Measurements from ENCODE around the gene C13orf42. TPM values are rescaled to one million over a fixed set of nuclear protein-coding genes. Genes with fewer than 3 reads are reported as not detected.
"Not testable (repeated sequence)": the region's sequence is repeated elsewhere in the genome, so short reads cannot be mapped to it uniquely, and the experiment has no call there.

C13orf42 gene
- total RNA-seq, 1 experiment from 2014 or later = not detected

GRCh38 chr13:51134763-51135365 is 23.8 kb upstream of the C13orf42 start:
- DNase-seq = no peak
- Histone ChIP-seq H3K36me3 (ENCODE audit: insufficient read depth, low read length) (no peaks in the 10 kb centered on the region), H3K4me2 (ENCODE audit: low read depth, low read length, poor library complexity, severe bottlenecking) (no peak overlapping the region), H3K4me3 (ENCODE audit: low read length) (no peak overlapping the region), H3K27me3 (ENCODE audit: low read length) (no peaks in the 10 kb centered on the region), H4K20me1 (ENCODE audit: insufficient read depth, low read depth, low read length) (no peaks in the 10 kb centered on the region), H3K9me2 (replicated peaks; ENCODE audit: insufficient read depth, low read length) (no peaks in the 10 kb centered on the region), H3K27ac (ENCODE audit: low read length) (no peak overlapping the region), H3K9ac (ENCODE audit: low read length) (no peak overlapping the region), H3K4me1 (ENCODE audit: low read length) (no peaks in the 10 kb centered on the region), H3K9me3 (ENCODE audit: low read length) (no peaks in the 10 kb centered on the region; the same call in 1 of the 2 replicates), H2AFZ (ENCODE audit: low read length) (no peak overlapping the region), H3K79me2 (ENCODE audit: low read length) (no peaks in the 10 kb centered on the region)

- Histone ChIP-seq H2AFZ (ENCODE audit: low read length) (no peak overlapping the region), H3K4me1 (ENCODE audit: low read length) (peaks cover 5% of the 10 kb centered on the region), H3K9me2 (replicated peaks; ENCODE audit: insufficient read depth, low read length) (no peaks in the 10 kb centered on the region), H3K9me3 (ENCODE audit: low read length) (no peaks in the 10 kb centered on the region; the same call in 1 of the 2 replicates), H3K79me2 (ENCODE audit: low read length) (no peaks in the 10 kb centered on the region), H3K4me3 (ENCODE audit: low read length) (no peak overlapping the region), H3K27ac (ENCODE audit: low read length) (no peak overlapping the region), H3K27me3 (ENCODE audit: low read length) (no peaks in the 10 kb centered on the region), H3K36me3 (ENCODE audit: insufficient read depth, low read length) (no peaks in the 10 kb centered on the region), H4K20me1 (ENCODE audit: insufficient read depth, low read depth, low read length) (no peaks in the 10 kb centered on the region), H3K9ac (ENCODE audit: low read length) (no peak overlapping the region), H3K4me2 (ENCODE audit: low read depth, low read length, poor library complexity, severe bottlenecking) (no peak overlapping the region)
- DNase-seq = no peak
These were observed 19.3 kb upstream of the C13orf42 start for GRCh38 chr13:51130348-51130747.

GRCh38 chr13:51125495-51126226 is 14.6 kb upstream of the C13orf42 start:
- Histone ChIP-seq H3K4me2 (ENCODE audit: low read depth, low read length, poor library complexity, severe bottlenecking) (no peak overlapping the region), H3K27ac (ENCODE audit: low read length) (no peak overlapping the region), H3K4me3 (ENCODE audit: low read length) (no peak overlapping the region), H3K9ac (ENCODE audit: low read length) (no peak overlapping the region), H3K79me2 (ENCODE audit: low read length) (no peaks in the 10 kb centered on the region), H3K9me2 (replicated peaks; ENCODE audit: insufficient read depth, low read length) (no peaks in the 10 kb centered on the region), H3K9me3 (ENCODE audit: low read length) (no peaks in the 10 kb centered on the region; the same call in 1 of the 2 replicates), H3K4me1 (ENCODE audit: low read length) (peaks cover 5% of the 10 kb centered on the region), H4K20me1 (ENCODE audit: insufficient read depth, low read depth, low read length) (no peaks in the 10 kb centered on the region), H3K27me3 (ENCODE audit: low read length) (no peaks in the 10 kb centered on the region), H3K36me3 (ENCODE audit: insufficient read depth, low read length) (no peaks in the 10 kb centered on the region), H2AFZ (ENCODE audit: low read length) (no peak overlapping the region)
- peak; percentile 83 for DNase-seq

GRCh38 chr13:51122868-51123566 is 11.9 kb upstream of the C13orf42 start:
- H3K36me3 ChIP-seq (ENCODE audit: insufficient read depth, low read length) = no peaks in the 10 kb centered on the region
- H2AFZ ChIP-seq (ENCODE audit: low read length) = no peak overlapping the region
- no peaks in the 10 kb centered on the region for H3K27me3 ChIP-seq (ENCODE audit: low read length)
- no peak overlapping the region for H3K27ac ChIP-seq (ENCODE audit: low read length)
- H3K4me3 ChIP-seq (ENCODE audit: low read length) = no peak overlapping the region
- no peaks in the 10 kb centered on the region for H3K9me2 ChIP-seq (replicated peaks; ENCODE audit: insufficient read depth, low read length)
- H3K9ac ChIP-seq (ENCODE audit: low read length) = no peak overlapping the region
- H3K4me2 ChIP-seq (ENCODE audit: low read depth, low read length, poor library complexity, severe bottlenecking) = no peak overlapping the region
- peaks cover 5% of the 10 kb centered on the region for H3K4me1 ChIP-seq (ENCODE audit: low read length)
- H3K9me3 ChIP-seq (ENCODE audit: low read length) = no peaks in the 10 kb centered on the region
- no peak for DNase-seq
- H4K20me1 ChIP-seq (ENCODE audit: insufficient read depth, low read depth, low read length) = no peaks in the 10 kb centered on the region
- no peaks in the 10 kb centered on the region for H3K79me2 ChIP-seq (ENCODE audit: low read length)

- not testable (repeated sequence) for H3K4me2 ChIP-seq (ENCODE audit: low read depth, low read length, poor library complexity, severe bottlenecking); H3K9me2 ChIP-seq (replicated peaks; ENCODE audit: insufficient read depth, low read length); H2AFZ ChIP-seq (ENCODE audit: low read length); H3K79me2 ChIP-seq (ENCODE audit: low read length); H3K9ac ChIP-seq (ENCODE audit: low read length); H4K20me1 ChIP-seq (ENCODE audit: insufficient read depth, low read depth, low read length); H3K36me3 ChIP-seq (ENCODE audit: insufficient read depth, low read length); H3K27me3 ChIP-seq (ENCODE audit: low read length); H3K27ac ChIP-seq (ENCODE audit: low read length); H3K4me3 ChIP-seq (ENCODE audit: low read length); H3K9me3 ChIP-seq (ENCODE audit: low read length); H3K4me1 ChIP-seq (ENCODE audit: low read length)
- peak; percentile 82 for DNase-seq
These were observed 9.8 kb upstream of the C13orf42 start for GRCh38 chr13:51120873-51121272.

- Histone ChIP-seq H3K9me3 (ENCODE audit: low read length) (no peaks in the 10 kb centered on the region), H3K4me1 (ENCODE audit: low read length) (no peaks in the 10 kb centered on the region), H3K9ac (ENCODE audit: low read length) (no peak overlapping the region), H3K4me3 (ENCODE audit: low read length) (no peak overlapping the region), H3K27ac (ENCODE audit: low read length) (no peak overlapping the region), H3K36me3 (ENCODE audit: insufficient read depth, low read length) (no peaks in the 10 kb centered on the region), H3K4me2 (ENCODE audit: low read depth, low read length, poor library complexity, severe bottlenecking) (no peak overlapping the region), H3K27me3 (ENCODE audit: low read length) (no peaks in the 10 kb centered on the region), H3K9me2 (replicated peaks; ENCODE audit: insufficient read depth, low read length) (no peaks in the 10 kb centered on the region), H3K79me2 (ENCODE audit: low read length) (no peaks in the 10 kb centered on the region), H4K20me1 (ENCODE audit: insufficient read depth, low read depth, low read length) (no peaks in the 10 kb centered on the region), H2AFZ (ENCODE audit: low read length) (no peak overlapping the region)
- no peak for DNase-seq
These were observed 7.8 kb upstream of the C13orf42 start for GRCh38 chr13:51118809-51119431.

GRCh38 chr13:51113969-51114368 is 2.9 kb upstream of the C13orf42 start:
- no peaks in the 10 kb centered on the region for H3K27me3 ChIP-seq (ENCODE audit: low read length)
- H3K9me2 ChIP-seq (replicated peaks; ENCODE audit: insufficient read depth, low read length) = no peaks in the 10 kb centered on the region
- no peak overlapping the region for H3K4me3 ChIP-seq (ENCODE audit: low read length)
- H4K20me1 ChIP-seq (ENCODE audit: insufficient read depth, low read depth, low read length) = no peaks in the 10 kb centered on the region
- H3K36me3 ChIP-seq (ENCODE audit: insufficient read depth, low read length) = no peaks in the 10 kb centered on the region
- H3K4me2 ChIP-seq (ENCODE audit: low read depth, low read length, poor library complexity, severe bottlenecking) = no peak overlapping the region
- no peaks in the 10 kb centered on the region for H3K4me1 ChIP-seq (ENCODE audit: low read length)
- H3K9me3 ChIP-seq (ENCODE audit: low read length) = no peaks in the 10 kb centered on the region
- DNase-seq = no peak
- H3K79me2 ChIP-seq (ENCODE audit: low read length) = no peaks in the 10 kb centered on the region
- no peak overlapping the region for H2AFZ ChIP-seq (ENCODE audit: low read length)
- no peak overlapping the region for H3K9ac ChIP-seq (ENCODE audit: low read length)
- no peak overlapping the region for H3K27ac ChIP-seq (ENCODE audit: low read length)

All from Karpas-422 (cell line).